Measurements from ENCODE around the gene SLAMF1. TPM values are rescaled to one million over a fixed set of nuclear protein-coding genes. Genes with fewer than 3 reads are reported as not detected.
"Not testable (repeated sequence)": the region's sequence is repeated elsewhere in the genome, so short reads cannot be mapped to it uniquely, and the experiment has no call there.

Gene SLAMF1
- total RNA-seq, 1 donor from 2014 or later, result not detected

GRCh38 chr1:160629286-160630210, 17.3 kb downstream of the SLAMF1 start:
- H3K9me3 Mint-ChIP-seq, result no peaks in the 10 kb centered on the region
- H3K27me3 ChIP-seq, result no peaks in the 10 kb centered on the region
- H3K9me3 ChIP-seq (ENCODE audit: low read depth), result no peaks in the 10 kb centered on the region
- H3K4me1 Mint-ChIP-seq, result peaks cover 3% of the 10 kb centered on the region
- no peak overlapping the region for H3K4me3 ChIP-seq
- no peaks in the 10 kb centered on the region for H3K36me3 Mint-ChIP-seq
- no peak overlapping the region for H3K9ac ChIP-seq
- peaks cover 2% of the 10 kb centered on the region for H3K27me3 Mint-ChIP-seq (ENCODE audit: insufficient read depth, low read depth)
- H2AFZ ChIP-seq (replicated peaks), result no peak overlapping the region
- no peak overlapping the region for H3K27ac ChIP-seq
- DNase-seq (ENCODE audit: low spot score), result no peak
- H3K4me2 ChIP-seq, result no peak overlapping the region
- no peak overlapping the region for H3K27ac Mint-ChIP-seq
- no peaks in the 10 kb centered on the region for H3K79me2 ChIP-seq (ENCODE audit: low read depth)
- no peaks in the 10 kb centered on the region for H4K20me1 ChIP-seq (ENCODE audit: low read depth)
- no peaks in the 10 kb centered on the region for H3K4me1 ChIP-seq
- no peaks in the 10 kb centered on the region for H3K36me3 ChIP-seq
- TF ChIP-seq CTCF (IDR thresholded peaks at IDR 0.05), result no peak
- TF ChIP-seq EZH2 (IDR thresholded peaks at IDR 0.05), result no peak
- no peak for TF ChIP-seq EZH2phosphoT487 (IDR thresholded peaks at IDR 0.05)
- no peak overlapping the region for H3K4me3 Mint-ChIP-seq
- H3F3A ChIP-seq (ENCODE audit: low read depth), result no peaks in the 10 kb centered on the region

GRCh38 chr1:160628799-160629263, 18.0 kb downstream of the SLAMF1 start:
- TF ChIP-seq EZH2phosphoT487 (IDR thresholded peaks at IDR 0.05) (no peak), CTCF (IDR thresholded peaks at IDR 0.05) (no peak), EZH2 (IDR thresholded peaks at IDR 0.05) (no peak)
- Mint-ChIP-seq H3K4me1 (peaks cover 3% of the 10 kb centered on the region), H3K4me3 (no peak overlapping the region), H3K27me3 (ENCODE audit: insufficient read depth, low read depth) (peaks cover 2% of the 10 kb centered on the region), H3K9me3 (no peaks in the 10 kb centered on the region), H3K36me3 (no peaks in the 10 kb centered on the region), H3K27ac (no peak overlapping the region)
- Histone ChIP-seq H3K27me3 (no peaks in the 10 kb centered on the region), H3K9ac (no peak overlapping the region), H2AFZ (replicated peaks) (no peak overlapping the region), H3K9me3 (ENCODE audit: low read depth) (no peaks in the 10 kb centered on the region), H3K27ac (no peak overlapping the region), H3F3A (ENCODE audit: low read depth) (no peaks in the 10 kb centered on the region), H3K36me3 (no peaks in the 10 kb centered on the region), H4K20me1 (ENCODE audit: low read depth) (no peaks in the 10 kb centered on the region), H3K4me2 (no peak overlapping the region), H3K4me1 (no peaks in the 10 kb centered on the region), H3K4me3 (no peak overlapping the region), H3K79me2 (ENCODE audit: low read depth) (no peaks in the 10 kb centered on the region)
- no peak for DNase-seq (ENCODE audit: low spot score)

GRCh38 chr1:160627677-160628289, 19.1 kb downstream of the SLAMF1 start:
- not testable (repeated sequence) for H3F3A ChIP-seq (ENCODE audit: low read depth); H3K27ac Mint-ChIP-seq

More at GRCh38 chr1:160627677-160628289, 19.1 kb downstream of the SLAMF1 start:
- H3K27me3 Mint-ChIP-seq (ENCODE audit: insufficient read depth, low read depth); H3K4me3 ChIP-seq; H3K27ac ChIP-seq; H3K4me2 ChIP-seq; H3K4me1 Mint-ChIP-seq; H3K27me3 ChIP-seq; H3K36me3 Mint-ChIP-seq; DNase-seq (ENCODE audit: low spot score); H3K36me3 ChIP-seq; H3K9me3 ChIP-seq (ENCODE audit: low read depth); H2AFZ ChIP-seq (replicated peaks); H3K9ac ChIP-seq; H4K20me1 ChIP-seq (ENCODE audit: low read depth); H3K9me3 Mint-ChIP-seq; H3K4me3 Mint-ChIP-seq; H3K4me1 ChIP-seq; H3K79me2 ChIP-seq (ENCODE audit: low read depth): not testable (repeated sequence)
